ENCODE measurements around the gene BAG5. TPM values are rescaled to one million over a fixed set of nuclear protein-coding genes. Genes with fewer than 3 reads are reported as not detected.
A peak's percentile ranks its signal among the peaks of the same experiment; 100 is the strongest.

BAG5 gene
- total RNA-seq, 1 donor from 2014 or later: 32.1 TPM

DNA sequence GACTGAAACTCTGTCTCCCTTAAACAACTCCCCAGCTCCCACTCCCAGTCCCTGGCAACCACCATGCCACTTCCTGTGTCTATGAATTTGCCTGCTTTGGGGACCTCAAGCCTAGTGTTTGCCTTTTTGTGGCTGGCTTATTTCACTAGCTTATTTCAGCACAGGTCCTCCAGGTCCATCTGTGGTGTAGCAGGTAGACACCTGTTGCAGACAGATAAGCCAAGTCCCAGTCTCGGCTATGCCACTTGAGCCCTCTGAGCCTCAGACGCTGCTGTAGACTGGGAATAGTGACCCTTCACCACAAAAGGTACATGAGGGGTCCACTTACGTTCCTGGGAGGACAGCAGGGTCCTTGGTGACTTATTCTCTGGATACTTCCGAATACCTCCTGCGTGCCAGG, 42.2 kb upstream of the BAG5 start:
- Mint-ChIP-seq H3K4me1 (peaks cover 14% of the 10 kb centered on the region), H3K9me3 (no peaks in the 10 kb centered on the region), H3K27me3 (ENCODE audit: low read depth) (peaks cover 11% of the 10 kb centered on the region), H3K4me3 (no peak overlapping the region), H3K36me3 (ENCODE audit: low read depth) (no peaks in the 10 kb centered on the region), H3K27ac (ENCODE audit: unreplicated experiment) (peak overlapping the region; percentile 5)
- TF ChIP-seq, protein P1, sequence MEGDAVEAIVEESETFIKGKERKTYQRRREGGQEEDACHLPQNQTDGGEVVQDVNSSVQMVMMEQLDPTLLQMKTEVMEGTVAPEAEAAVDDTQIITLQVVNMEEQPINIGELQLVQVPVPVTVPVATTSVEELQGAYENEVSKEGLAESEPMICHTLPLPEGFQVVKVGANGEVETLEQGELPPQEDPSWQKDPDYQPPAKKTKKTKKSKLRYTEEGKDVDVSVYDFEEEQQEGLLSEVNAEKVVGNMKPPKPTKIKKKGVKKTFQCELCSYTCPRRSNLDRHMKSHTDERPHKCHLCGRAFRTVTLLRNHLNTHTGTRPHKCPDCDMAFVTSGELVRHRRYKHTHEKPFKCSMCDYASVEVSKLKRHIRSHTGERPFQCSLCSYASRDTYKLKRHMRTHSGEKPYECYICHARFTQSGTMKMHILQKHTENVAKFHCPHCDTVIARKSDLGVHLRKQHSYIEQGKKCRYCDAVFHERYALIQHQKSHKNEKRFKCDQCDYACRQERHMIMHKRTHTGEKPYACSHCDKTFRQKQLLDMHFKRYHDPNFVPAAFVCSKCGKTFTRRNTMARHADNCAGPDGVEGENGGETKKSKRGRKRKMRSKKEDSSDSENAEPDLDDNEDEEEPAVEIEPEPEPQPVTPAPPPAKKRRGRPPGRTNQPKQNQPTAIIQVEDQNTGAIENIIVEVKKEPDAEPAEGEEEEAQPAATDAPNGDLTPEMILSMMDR (conservative IDR thresholded peaks at IDR 0.05): no peak
- no peak for DNase-seq (ENCODE audit: low read depth, low spot score)

DNA sequence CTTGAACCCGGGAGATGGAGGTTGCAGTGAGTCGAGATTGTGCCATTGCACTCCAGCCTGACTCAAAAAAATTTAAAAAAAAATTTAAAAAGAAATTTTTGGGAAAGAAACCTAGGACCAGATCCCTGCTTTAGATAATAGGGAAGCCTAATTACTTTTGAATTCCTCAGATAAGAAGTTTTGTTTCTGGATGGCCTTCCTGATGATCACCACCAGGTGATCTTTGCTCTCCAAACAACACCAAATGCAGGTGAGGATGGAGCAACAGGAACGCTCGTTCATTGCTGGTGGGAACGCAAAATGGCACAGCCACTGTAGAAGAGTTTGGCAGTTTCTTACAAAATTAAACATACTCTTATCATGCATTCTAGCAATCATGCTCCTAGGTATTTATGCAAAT, 38.0 kb upstream of the BAG5 start:
- no peak overlapping the region for H3K4me3 Mint-ChIP-seq
- no peak overlapping the region for H3K27ac Mint-ChIP-seq (ENCODE audit: unreplicated experiment)
- no peaks in the 10 kb centered on the region for H3K27me3 Mint-ChIP-seq (ENCODE audit: low read depth)
- no peaks in the 10 kb centered on the region for H3K9me3 Mint-ChIP-seq
- TF ChIP-seq, protein P1 (conservative IDR thresholded peaks at IDR 0.05): no peak
- no peaks in the 10 kb centered on the region for H3K36me3 Mint-ChIP-seq (ENCODE audit: low read depth)
- DNase-seq (ENCODE audit: low read depth, low spot score): no peak
- H3K4me1 Mint-ChIP-seq: peaks cover 11% of the 10 kb centered on the region

DNA sequence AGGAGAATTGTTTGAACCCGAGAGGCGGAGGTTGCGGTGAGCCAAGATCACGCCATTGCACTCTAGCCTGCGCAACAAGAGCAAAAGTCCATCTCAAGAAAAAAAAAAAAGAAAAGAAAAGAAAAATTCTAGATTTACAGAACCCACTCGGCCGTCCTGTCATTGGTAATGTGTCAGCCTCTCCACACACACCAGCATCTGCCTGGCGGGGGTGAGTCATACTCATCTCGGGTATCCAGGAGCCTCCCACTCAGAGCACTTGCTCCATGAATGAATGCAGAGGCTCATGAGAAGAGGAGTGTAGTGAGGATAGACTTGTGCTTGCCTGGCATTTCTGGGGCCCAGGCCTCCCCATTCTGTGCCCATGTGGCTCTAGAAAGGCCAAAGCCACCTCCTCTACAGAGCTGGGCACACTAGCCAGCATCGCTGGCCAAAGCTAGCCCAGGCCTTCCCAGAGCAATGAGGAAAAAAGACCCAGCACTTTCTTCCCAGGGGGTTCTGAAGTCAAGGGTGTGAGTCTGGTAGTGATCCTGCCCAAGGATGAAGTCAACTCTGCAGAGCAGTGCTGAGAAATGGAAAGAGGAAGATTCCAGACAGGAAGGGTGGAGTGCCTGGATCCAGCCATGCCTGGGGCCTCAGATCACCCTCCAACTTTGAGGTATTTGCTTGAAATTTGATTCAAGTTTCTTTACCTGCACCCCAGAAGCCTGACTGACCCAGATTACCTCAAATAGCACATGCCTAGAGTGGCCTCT, 35.3 kb upstream of the BAG5 start:
- Mint-ChIP-seq H3K9me3 (no peaks in the 10 kb centered on the region), H3K4me3 (no peak overlapping the region), H3K36me3 (ENCODE audit: low read depth) (peaks cover 3% of the 10 kb centered on the region), H3K27ac (ENCODE audit: unreplicated experiment) (peak overlapping the region; percentile 27), H3K27me3 (ENCODE audit: low read depth) (no peaks in the 10 kb centered on the region), H3K4me1 (peaks cover 32% of the 10 kb centered on the region)
- no peak for DNase-seq (ENCODE audit: low read depth, low spot score)
- TF ChIP-seq, protein P1 (conservative IDR thresholded peaks at IDR 0.05): no peak

DNA sequence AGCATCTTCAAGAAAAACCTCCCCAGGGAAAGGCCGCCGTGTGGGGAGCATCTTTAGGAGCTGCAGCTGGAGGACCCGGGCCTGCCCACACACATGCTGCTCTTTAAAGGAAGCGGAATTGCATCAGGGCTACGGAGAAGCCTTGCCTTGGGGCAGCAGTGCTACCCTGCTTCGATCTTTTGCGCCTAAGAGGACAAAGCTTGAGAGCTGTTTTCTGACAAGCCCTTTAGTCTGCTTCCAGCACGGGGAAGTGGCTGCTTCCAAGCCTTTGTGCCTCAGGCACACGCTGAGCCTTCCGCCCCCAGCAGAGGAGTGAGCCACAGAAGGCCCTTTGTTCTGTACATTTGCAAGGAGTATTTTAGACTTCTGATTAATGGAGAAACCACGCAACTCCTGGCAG, 31.8 kb upstream of the BAG5 start:
- peak; percentile 65 for DNase-seq (ENCODE audit: low read depth, low spot score)
- peak overlapping the region; percentile 98 for H3K27ac Mint-ChIP-seq (ENCODE audit: unreplicated experiment)
- TF ChIP-seq, protein P1 (conservative IDR thresholded peaks at IDR 0.05): no peak
- peaks cover 32% of the 10 kb centered on the region for H3K4me1 Mint-ChIP-seq
- peak overlapping the region; percentile 76 for H3K4me3 Mint-ChIP-seq
- no peaks in the 10 kb centered on the region for H3K27me3 Mint-ChIP-seq (ENCODE audit: low read depth)
- H3K9me3 Mint-ChIP-seq: no peaks in the 10 kb centered on the region
- peaks cover 4% of the 10 kb centered on the region for H3K36me3 Mint-ChIP-seq (ENCODE audit: low read depth)

DNA sequence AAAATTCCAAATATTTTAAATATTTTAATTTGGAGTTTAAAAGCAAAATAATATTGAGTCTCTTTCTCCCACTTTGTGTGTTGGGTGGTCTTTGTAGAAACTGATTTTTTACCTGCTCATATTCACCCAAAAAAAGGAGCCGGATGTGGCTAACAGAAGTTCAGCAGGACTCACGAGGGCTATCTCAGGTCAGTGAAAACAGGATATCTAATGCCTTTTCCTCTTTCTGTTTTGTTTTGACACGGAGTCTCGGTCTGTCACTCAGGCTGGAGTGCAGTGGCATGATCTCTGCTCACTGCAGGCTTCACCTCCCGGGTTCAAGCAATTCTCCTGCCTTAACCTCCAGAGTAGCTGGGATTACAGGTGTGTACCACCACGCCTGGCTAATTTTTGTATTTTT, 31.1 kb upstream of the BAG5 start:
- peaks cover 8% of the 10 kb centered on the region for H3K36me3 Mint-ChIP-seq (ENCODE audit: low read depth)
- peak overlapping the region; percentile 98 for H3K27ac Mint-ChIP-seq (ENCODE audit: unreplicated experiment)
- TF ChIP-seq, protein P1 (conservative IDR thresholded peaks at IDR 0.05): no peak
- peaks cover 32% of the 10 kb centered on the region for H3K4me1 Mint-ChIP-seq
- H3K27me3 Mint-ChIP-seq (ENCODE audit: low read depth): no peaks in the 10 kb centered on the region
- H3K9me3 Mint-ChIP-seq: no peaks in the 10 kb centered on the region
- no peak for DNase-seq (ENCODE audit: low read depth, low spot score)
- H3K4me3 Mint-ChIP-seq: no peak overlapping the region
